RWPE2 (cell line): ENCODE results near the gene RELT.

Source experiments
- ATAC-seq: fragments of 200-7000 bp; cut with Tn5 transposase; 3 replicates; pipeline ENCODE4 v1.9.1; 2021; ENCODE audit warnings: low read depth
- DNase-seq: peaks from one replicate; pipeline ENCODE4 v3.0.0-alpha.2; 2020; ENCODE audit warnings: low spot score
- H3K27ac ChIP-seq: fragments of 450-650 bp; 2 replicates; pipeline ENCODE4 v1.5.1; 2017; ENCODE audit warnings: mild to moderate bottlenecking; ENCODE audit not compliant: poor library complexity, severe bottlenecking
- H3K27me3 ChIP-seq: fragments of 250-450 bp; sonication (Bioruptor Pico); 2 replicates; pipeline ENCODE4 v1.5.1; 2021; ENCODE audit warnings: mild to moderate bottlenecking, moderate library complexity; ENCODE audit not compliant: insufficient read depth, poor library complexity, severe bottlenecking
- H3K36me3 ChIP-seq: fragments of 250-450 bp; sonication (Bioruptor Pico); 2 replicates; pipeline ENCODE4 v1.5.1; 2020; ENCODE audit warnings: low read depth, mild to moderate bottlenecking, moderate library complexity
- H3K4me1 ChIP-seq: fragments of 250-450 bp; sonication (Bioruptor Pico); 2 replicates; pipeline ENCODE4 v1.5.1; 2021; ENCODE audit warnings: mild to moderate bottlenecking, moderate library complexity; ENCODE audit not compliant: insufficient read depth, poor library complexity, severe bottlenecking
- H3K4me3 ChIP-seq: fragments of 250-450 bp; sonication (Bioruptor Pico); 2 replicates; pipeline ENCODE4 v1.5.1; 2021; ENCODE audit warnings: mild to moderate bottlenecking, moderate library complexity; ENCODE audit not compliant: severe bottlenecking
- H3K9me3 ChIP-seq: fragments of 250-450 bp; sonication (Bioruptor Pico); 2 replicates; pipeline ENCODE4 v1.5.1; 2021; ENCODE audit warnings: mild to moderate bottlenecking, moderate library complexity; ENCODE audit not compliant: severe bottlenecking
- TF ChIP-seq, protein P1 (sequence below): fragments of 450-650 bp; IDR thresholded peaks from one replicate; pipeline ENCODE4 v1.5.1; 2017; ENCODE audit warnings: mild to moderate bottlenecking, moderate library complexity; ENCODE audit not compliant: poor library complexity, severe bottlenecking

The RELT gene

GRCh38 chr11:73400293-73400692 is 24.1 kb downstream of the RELT start:
- Histone ChIP-seq H3K36me3 (peaks cover 20% of the 10 kb centered on the region; the same call in 1 of the 2 replicates), H3K27me3 (no peaks in the 10 kb centered on the region), H3K9me3 (no peaks in the 10 kb centered on the region), H3K4me1 (no peaks in the 10 kb centered on the region), H3K27ac (no peak overlapping the region), H3K4me3 (no peak overlapping the region)
- DNase-seq (no peak), ATAC-seq (no peak)
- TF ChIP-seq, protein P1, sequence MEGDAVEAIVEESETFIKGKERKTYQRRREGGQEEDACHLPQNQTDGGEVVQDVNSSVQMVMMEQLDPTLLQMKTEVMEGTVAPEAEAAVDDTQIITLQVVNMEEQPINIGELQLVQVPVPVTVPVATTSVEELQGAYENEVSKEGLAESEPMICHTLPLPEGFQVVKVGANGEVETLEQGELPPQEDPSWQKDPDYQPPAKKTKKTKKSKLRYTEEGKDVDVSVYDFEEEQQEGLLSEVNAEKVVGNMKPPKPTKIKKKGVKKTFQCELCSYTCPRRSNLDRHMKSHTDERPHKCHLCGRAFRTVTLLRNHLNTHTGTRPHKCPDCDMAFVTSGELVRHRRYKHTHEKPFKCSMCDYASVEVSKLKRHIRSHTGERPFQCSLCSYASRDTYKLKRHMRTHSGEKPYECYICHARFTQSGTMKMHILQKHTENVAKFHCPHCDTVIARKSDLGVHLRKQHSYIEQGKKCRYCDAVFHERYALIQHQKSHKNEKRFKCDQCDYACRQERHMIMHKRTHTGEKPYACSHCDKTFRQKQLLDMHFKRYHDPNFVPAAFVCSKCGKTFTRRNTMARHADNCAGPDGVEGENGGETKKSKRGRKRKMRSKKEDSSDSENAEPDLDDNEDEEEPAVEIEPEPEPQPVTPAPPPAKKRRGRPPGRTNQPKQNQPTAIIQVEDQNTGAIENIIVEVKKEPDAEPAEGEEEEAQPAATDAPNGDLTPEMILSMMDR = no peak

DNA sequence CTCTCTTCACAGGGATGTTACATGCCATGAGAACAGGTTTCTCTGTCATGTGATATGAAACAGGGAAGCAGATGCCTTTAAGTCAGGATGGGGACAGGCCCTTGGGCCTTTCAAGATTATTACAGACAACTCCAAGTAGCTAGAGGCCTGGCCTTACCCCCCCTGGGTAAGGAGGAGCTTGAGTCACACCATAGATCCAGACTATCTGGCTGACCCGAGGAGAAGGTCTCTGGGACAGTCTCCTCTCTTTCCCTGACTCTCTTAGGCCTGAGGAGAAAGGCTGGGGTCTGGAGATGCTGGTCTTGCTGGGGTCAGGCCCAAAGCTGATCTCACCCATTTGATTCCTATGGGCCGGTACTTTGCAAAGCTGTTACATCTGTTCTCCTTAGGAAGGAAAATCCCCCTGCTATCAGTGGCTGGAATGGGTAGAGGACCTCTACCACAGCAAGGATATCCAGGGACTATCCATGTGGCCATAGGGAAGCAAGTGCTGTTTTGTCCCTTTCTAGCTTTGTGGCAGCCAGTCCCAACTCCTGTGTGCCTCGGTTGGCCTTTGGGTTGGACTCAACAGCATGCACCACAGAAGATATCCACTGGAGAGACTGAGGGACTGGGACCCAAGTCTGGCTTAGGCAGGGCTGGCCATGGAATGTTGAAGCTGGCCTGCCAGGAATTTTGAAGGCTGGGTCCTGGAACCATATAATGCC is 25.2 kb downstream of the RELT start:
- ATAC-seq (no peak), DNase-seq (no peak)
- Histone ChIP-seq H3K4me1 (no peaks in the 10 kb centered on the region), H3K36me3 (peaks cover 11% of the 10 kb centered on the region; the same call in 1 of the 2 replicates), H3K9me3 (no peaks in the 10 kb centered on the region), H3K27ac (no peak overlapping the region), H3K27me3 (no peaks in the 10 kb centered on the region), H3K4me3 (no peak overlapping the region)
- TF ChIP-seq, protein P1 = no peak

DNA sequence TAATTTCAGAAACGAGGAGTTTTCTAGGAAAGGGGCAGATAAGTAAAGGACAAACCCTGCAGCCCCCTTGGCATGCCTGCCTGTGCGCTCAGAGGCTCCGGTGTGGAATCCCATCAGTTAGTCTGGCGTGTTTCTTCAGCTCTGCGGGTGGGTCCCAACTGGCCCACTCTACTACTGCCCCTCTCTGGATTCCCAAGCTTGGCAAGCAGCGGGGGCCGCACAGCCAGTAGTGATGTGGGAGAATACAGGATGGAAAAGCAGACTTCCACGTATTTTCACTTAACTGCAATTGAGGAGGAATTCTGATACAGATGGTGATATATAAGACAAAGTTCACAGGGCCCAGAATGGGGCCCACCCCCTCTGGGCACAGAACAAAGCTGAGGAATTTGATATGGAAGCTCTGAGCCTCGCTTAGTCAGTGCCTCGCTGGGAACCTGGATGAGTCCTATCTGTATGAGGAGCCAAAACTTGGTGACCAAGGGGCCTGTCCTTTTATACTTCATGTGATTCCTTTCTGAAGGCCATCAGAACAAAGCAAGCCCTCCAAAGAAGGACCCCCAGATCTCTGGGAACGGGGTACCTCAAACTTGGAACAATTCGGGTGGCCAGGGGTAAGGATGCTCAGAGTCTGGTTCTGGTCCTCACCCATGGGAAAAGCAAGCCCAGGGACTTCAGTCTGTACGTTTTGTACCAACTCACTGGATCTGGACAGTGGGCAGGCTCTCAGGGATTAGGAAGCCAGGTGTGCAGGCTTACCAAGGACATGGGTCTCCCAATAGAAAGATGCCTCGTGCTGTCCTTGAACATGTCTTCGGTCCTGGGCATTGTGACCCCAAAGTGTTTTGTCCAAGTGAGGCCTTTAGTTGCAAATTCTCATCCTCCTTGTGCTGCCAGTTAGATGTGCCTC is 26.0 kb downstream of the RELT start:
- ATAC-seq = no peak
- Histone ChIP-seq H3K4me3 (no peak overlapping the region), H3K36me3 (peaks cover 2% of the 10 kb centered on the region; the same call in 1 of the 2 replicates), H3K27me3 (no peaks in the 10 kb centered on the region), H3K4me1 (no peaks in the 10 kb centered on the region), H3K27ac (no peak overlapping the region), H3K9me3 (no peaks in the 10 kb centered on the region)
- DNase-seq = no peak
- TF ChIP-seq, protein P1 = no peak

GRCh38 chr11:73402834-73403185 is 26.6 kb downstream of the RELT start:
- H3K27ac ChIP-seq = no peak overlapping the region
- no peak overlapping the region for H3K4me3 ChIP-seq
- DNase-seq = no peak
- TF ChIP-seq, protein P1 = peak; percentile 34
- no peaks in the 10 kb centered on the region for H3K36me3 ChIP-seq
- H3K9me3 ChIP-seq = no peaks in the 10 kb centered on the region
- no peaks in the 10 kb centered on the region for H3K27me3 ChIP-seq
- no peaks in the 10 kb centered on the region for H3K4me1 ChIP-seq
- peak; percentile 28; the same call in 1 of the 3 replicates for ATAC-seq
